Adrenal gland (tissue), 12 donors: ENCODE measurements around the gene ZNF598. TPM values are rescaled to one million over a fixed set of nuclear protein-coding genes. Genes with fewer than 3 reads are reported as not detected.

Experiments
- DNase-seq, 7 donors: peaks; one replicate each; pipeline ENCODE4 v3.0.0-alpha.2; 2019 to 2020
- H3K27ac ChIP-seq, 5 donors: fragments of 200-600 bp; sonication (generic) in 4 of 5; 1 replicate in 3 of 5; 2 replicates in 2 of 5; pipeline versions ENCODE4 v1.5.1 to v1.8.0; 2016 to 2020; ENCODE audit warnings: mild to moderate bottlenecking in 1 of 5
- H3K27me3 ChIP-seq: fragments of 200-600 bp; 2 replicates; pipeline ENCODE4 v1.8.0; 2021
- H3K36me3 ChIP-seq, 2 donors: fragments of 200-600 bp; replicated peaks in 1 of 2; 1 replicate in 1 of 2; 2 replicates in 1 of 2; pipeline versions ENCODE4 v1.5.1 to v1.8.0; 2018 to 2022
- H3K4me1 ChIP-seq, 2 donors: fragments of 200-600 bp; replicated peaks in 1 of 2; 1 replicate in 1 of 2; 2 replicates in 1 of 2; pipeline versions ENCODE4 v1.5.1 to v1.8.0; 2018 to 2021
- H3K4me3 ChIP-seq, 4 donors: fragments of 200-600 bp; sonication (generic) in 3 of 4; one replicate each; pipeline ENCODE4 v1.5.1; 2016 to 2018
- H3K9me3 ChIP-seq, 3 donors: fragments of 200-600 bp; sonication (generic) in 1 of 3; replicated peaks in 1 of 3; 1 replicate in 2 of 3; 2 replicates in 1 of 3; pipeline versions ENCODE4 v1.5.1 to v1.8.0; 2016 to 2021
- POLR2A ChIP-seq, 2 donors: fragments of 450-650 bp; IDR thresholded peaks; one replicate each; pipeline ENCODE4 v1.6.1; 2017; ENCODE audit warnings: antibody characterized with exemption in 2 of 2, mild to moderate bottlenecking in 2 of 2, moderate library complexity in 1 of 2
- WGBS, 4 donors: extraction: QIAGEN DNeasy Blood & Tissue Kit in 2 of 4; methylation state at CpG; one replicate each; pipeline versions ENCODE4 v1.1.5 to v1.1.7; 2013 to 2017; 5-methylcytosine and 5-hydroxymethylcytosine counted together
- intact Hi-C, 2 donors: fragments of 100-400 bp; cut with DNase I; formaldehyde crosslinking; loops; one replicate each; pipeline versions ENCODE4 v1.14.1 to v1.15.0; 2022 to 2023
- polyA plus RNA-seq, 3 donors: library from polyadenylated mRNA; stranded (reverse); fragments of 200-250 nt in 2 of 3; fragments of 350-450 nt in 1 of 3; fragmentation: Illumina TruSeq in 1 of 3; extraction: RNeasy Lipid Tissue Mini Kit (QIAGEN cat#74804) in 1 of 3; gene quantifications; one replicate each; pipeline ENCODE4 v1.2.3, GENCODE V29; 2013 to 2014
- total RNA-seq, 9 donors: library from RNA; depleted of rRNA in 4 of 9; stranded (reverse); fragments of >200 nt in 4 of 9; fragments of 120-200 nt in 1 of 9; fragmentation: NEBNext Ultra II Directional in 1 of 9; extraction: Animal tissue kit (Norgen Biotek cat#: 25700) in 1 of 9; gene quantifications; one replicate each; pipeline versions ENCODE4 v1.1.0 to v1.2.4, GENCODE V29; 2013 to 2023
- TF ChIP-seq, protein P1 (sequence below), 6 experiments: fragments of 450-650 bp in 4 of 6; fragments of 200-600 bp in 2 of 6; sonication (generic) in 1 of 6; IDR thresholded peaks; 1 replicate in 5 of 6; 2 replicates in 1 of 6; pipeline versions ENCODE4 v1.5.1 to v1.8.0; 2016 to 2021; ENCODE audit warnings: antibody characterized with exemption in 6 of 6, mild to moderate bottlenecking in 2 of 6, moderate library complexity in 1 of 6
- donor health status: healthy with polysubstance abuse.
- donor health status: Bipolar disorder and iron deficiency.
- donor health status: DM: yes; HTN: yes; CAD: no.
- donor health status: DM: no; HTN: no; CAD: no.
- donor health status: DM: no; HTN: no; CAD: no.
- donor health status: DM: yes; HTN: yes; CAD: no.

ZNF598 gene
- total and polyA plus RNA-seq, 12 donors, result 4.7 to 51.5 (median 29.0) TPM

DNA sequence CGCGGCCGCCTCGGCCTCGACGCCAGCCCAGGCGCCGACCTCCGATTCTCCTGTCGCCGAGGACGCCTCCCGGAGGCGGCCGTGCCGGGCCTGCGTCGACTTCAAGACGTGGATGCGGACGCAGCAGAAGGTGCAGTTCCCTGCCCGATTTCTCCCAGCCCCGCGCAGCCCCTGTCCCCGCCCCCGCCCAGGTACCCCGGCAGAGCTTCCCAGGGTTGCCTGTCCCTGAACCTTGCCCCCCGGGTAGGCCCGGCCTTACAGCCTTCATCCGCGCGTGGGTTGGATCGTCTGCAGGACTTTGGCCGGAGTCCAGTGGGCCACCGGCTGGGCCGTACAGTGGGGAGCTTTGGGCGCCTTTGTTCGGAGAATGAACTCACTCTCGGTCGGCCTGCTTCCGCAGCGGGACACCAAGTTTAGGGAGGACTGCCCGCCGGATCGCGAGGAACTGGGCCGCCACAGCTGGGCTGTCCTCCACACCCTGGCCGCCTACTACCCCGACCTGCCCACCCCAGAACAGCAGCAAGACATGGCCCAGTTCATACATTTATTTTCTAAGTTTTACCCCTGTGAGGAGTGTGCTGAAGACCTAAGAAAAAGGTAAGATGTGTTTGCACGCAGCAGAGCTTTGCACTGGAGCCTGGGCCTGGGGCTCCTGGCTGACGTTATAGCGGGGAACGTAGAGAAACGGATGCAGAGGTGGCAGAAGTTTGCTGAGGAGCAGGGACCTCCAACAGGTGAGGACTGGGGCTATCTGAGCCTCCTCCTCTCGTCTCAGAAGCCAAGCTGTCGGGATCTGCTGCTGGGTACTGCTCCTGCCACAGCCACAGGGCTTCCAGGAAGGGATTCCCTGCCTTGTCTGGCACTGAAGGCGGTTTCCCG lies 25.0 kb downstream of the ZNF598 start:
- peak in 2 of 7 donors; percentile 37 to 57 for DNase-seq
- H3K27me3 ChIP-seq, result peaks cover 25% of the 10 kb centered on the region
- H3K36me3 ChIP-seq, result peaks cover 0 to 19% of the 10 kb centered on the region in 2 donors
- peaks cover 0 to 18% of the 10 kb centered on the region in 2 donors for H3K4me1 ChIP-seq
- no peaks in the 10 kb centered on the region for H3K9me3 ChIP-seq
- TF ChIP-seq, protein P1, sequence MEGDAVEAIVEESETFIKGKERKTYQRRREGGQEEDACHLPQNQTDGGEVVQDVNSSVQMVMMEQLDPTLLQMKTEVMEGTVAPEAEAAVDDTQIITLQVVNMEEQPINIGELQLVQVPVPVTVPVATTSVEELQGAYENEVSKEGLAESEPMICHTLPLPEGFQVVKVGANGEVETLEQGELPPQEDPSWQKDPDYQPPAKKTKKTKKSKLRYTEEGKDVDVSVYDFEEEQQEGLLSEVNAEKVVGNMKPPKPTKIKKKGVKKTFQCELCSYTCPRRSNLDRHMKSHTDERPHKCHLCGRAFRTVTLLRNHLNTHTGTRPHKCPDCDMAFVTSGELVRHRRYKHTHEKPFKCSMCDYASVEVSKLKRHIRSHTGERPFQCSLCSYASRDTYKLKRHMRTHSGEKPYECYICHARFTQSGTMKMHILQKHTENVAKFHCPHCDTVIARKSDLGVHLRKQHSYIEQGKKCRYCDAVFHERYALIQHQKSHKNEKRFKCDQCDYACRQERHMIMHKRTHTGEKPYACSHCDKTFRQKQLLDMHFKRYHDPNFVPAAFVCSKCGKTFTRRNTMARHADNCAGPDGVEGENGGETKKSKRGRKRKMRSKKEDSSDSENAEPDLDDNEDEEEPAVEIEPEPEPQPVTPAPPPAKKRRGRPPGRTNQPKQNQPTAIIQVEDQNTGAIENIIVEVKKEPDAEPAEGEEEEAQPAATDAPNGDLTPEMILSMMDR (IDR thresholded peaks at IDR 0.05), result no peak
- no peak for TF ChIP-seq POLR2A (IDR thresholded peaks at IDR 0.05)
- WGBS, 4 donors, result 15 to 66% (median 23%) methylated on average over 10 to 58 of the region's 58 CpGs
- intact Hi-C loops, result no loop called here
- peak overlapping the region in 3 of 5 donors; percentile 49 to 74 (median 71) for H3K27ac ChIP-seq
- peak overlapping the region in 3 of 4 donors; percentile 32 to 74 (median 57) for H3K4me3 ChIP-seq

DNA sequence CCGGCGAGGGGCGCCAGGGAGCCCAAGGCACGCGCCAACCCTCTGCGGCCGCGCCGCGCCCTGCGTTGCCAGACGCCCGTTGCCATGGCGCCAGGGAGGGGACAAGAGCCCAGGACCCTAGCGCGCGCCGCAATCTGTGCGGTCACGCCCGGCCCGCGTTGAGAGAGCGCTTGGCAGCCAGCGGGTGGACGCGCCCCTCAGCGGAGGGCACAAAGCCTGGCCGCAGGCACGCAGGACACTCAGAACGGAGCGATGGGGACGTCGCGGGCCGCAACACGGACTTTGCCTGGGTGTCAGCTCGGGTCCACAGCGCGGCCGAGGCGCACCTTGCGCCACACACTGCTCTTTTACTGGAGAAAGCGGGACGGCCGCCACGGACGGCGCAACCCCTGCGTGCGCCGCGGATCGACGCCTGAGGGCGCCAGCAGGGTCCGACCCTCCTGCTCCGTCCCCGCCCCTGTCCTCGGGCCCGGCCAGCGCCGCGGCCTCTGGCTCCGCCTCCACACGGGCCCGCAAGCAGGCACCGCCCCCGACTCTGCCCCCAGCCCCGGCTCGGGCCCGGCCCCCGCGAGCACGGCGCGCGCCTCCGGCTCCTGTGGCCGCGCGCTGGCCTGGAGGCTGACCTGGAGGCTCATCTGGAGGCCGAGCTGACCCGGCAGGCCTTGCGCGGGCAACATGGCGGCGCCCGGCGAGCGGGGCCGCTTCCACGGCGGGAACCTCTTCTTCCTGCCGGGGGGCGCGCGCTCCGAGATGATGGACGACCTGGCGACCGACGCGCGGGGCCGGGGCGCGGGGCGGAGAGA lies 25.9 kb downstream of the ZNF598 start, which contains the start of gene GFER:
Gene GFER (plus strand): TSS at position 650 of the 803 bp plus-strand sequence. CDS start 26 bp downstream, at position 676.
- intact Hi-C loops, result no loop called here
- H3K27me3 ChIP-seq, result peaks cover 25% of the 10 kb centered on the region
- H3K9me3 ChIP-seq, result no peaks in the 10 kb centered on the region
- H3K4me1 ChIP-seq, result peaks cover 0 to 18% of the 10 kb centered on the region in 2 donors
- peak within 1 kb of the TSS in 3 of 5 donors; percentile 49 to 74 (median 71) for H3K27ac ChIP-seq
- TF ChIP-seq POLR2A (IDR thresholded peaks at IDR 0.05), result peak; percentile 51 to 54
- TF ChIP-seq, protein P1 (IDR thresholded peaks at IDR 0.05), result peak in 3 of 6 experiments; percentile 18 to 37 (median 20)
- H3K4me3 ChIP-seq, result peak within 1 kb of the TSS; percentile 15 to 74 (median 44)
- WGBS, 4 donors, result 0 to 1% (median 0%) methylated on average over 1 to 109 of the region's 109 CpGs; no CpG with 5 or more reads in 1 of the 4 donors
- DNase-seq, result peak; percentile 84 to 92 (median 91)
- peaks cover 0 to 19% of the 10 kb centered on the region in 2 donors for H3K36me3 ChIP-seq

DNA sequence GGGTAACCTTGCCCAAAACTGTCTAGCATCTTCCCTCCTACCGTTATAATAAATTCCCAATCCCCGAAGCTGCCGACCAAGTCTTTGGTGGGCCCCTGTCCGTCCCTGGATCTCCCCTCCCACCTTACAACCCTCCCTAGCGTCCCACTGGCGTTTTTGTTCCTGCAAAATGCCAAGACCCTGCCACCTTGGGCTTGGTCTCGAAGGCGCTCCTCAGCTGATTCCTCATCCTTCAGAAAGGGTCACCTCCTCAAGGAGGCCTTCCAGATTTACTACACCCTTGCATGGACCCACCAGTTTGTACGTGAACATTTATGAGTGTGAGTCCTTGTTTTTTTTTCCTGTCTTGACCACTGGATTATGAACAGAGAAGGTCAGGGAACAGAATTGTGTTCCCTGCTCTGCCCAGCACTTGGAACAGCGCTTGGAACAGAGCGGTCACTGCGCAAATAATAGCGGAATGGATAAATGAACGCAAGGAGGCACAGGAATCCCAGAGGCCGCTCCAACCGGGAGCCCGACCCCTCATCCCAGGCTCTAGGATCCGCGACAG lies 26.6 kb downstream of the ZNF598 start:
- TF ChIP-seq POLR2A (IDR thresholded peaks at IDR 0.05), result no peak
- TF ChIP-seq, protein P1 (IDR thresholded peaks at IDR 0.05), result peak in 1 of 6 experiments; percentile 7
- Histone ChIP-seq H3K27ac (peak overlapping the region in 3 of 5 donors; percentile 11 to 74 (median 71)), H3K27me3 (peaks cover 26% of the 10 kb centered on the region), H3K9me3 (no peaks in the 10 kb centered on the region), H3K4me3 (peak overlapping the region in 2 of 4 donors; percentile 57 to 74), H3K4me1 (peaks cover 0 to 18% of the 10 kb centered on the region in 2 donors), H3K36me3 (peaks cover 0 to 25% of the 10 kb centered on the region in 2 donors)
- intact Hi-C loops, result no loop called here
- whole genome bisulfite sequencing, 4 donors, result 24 to 30% (median 25%) methylated on average over 15 to 19 of the region's 19 CpGs
- DNase-seq, result no peak
